SK-N-MC (cell line): ENCODE results near the gene VPS13A.

Source experiments
- DNase-seq: peaks from one replicate; pipeline ENCODE4 v3.0.0-alpha.2; 2011; ENCODE audit warnings: low read depth, low spot score
- H3K27ac ChIP-seq: fragments of 200-600 bp; sonication (generic); 2 replicates; pipeline ENCODE4 v1.5.1; 2016; ENCODE audit warnings: mixed run types
- H3K36me3 ChIP-seq: fragments of 200-600 bp; sonication (generic); 2 replicates; pipeline ENCODE4 v1.6.1; 2017; ENCODE audit warnings: antibody characterized with exemption, low read length, mixed read lengths; ENCODE audit not compliant: insufficient read depth
- H3K4me3 ChIP-seq: fragments of 200-600 bp; sonication (generic); 2 replicates; pipeline ENCODE4 v1.5.1; 2016
- H3K9ac ChIP-seq: fragments of 200-600 bp; sonication (generic); 2 replicates; pipeline ENCODE4 v1.8.0; 2017; ENCODE audit warnings: mixed run types, mixed read lengths; ENCODE audit not compliant: insufficient read length
- H3K9me3 ChIP-seq: fragments of 200-600 bp; sonication (generic); 2 replicates; pipeline ENCODE4 v1.6.1; 2017; ENCODE audit warnings: low read depth, mild to moderate bottlenecking, antibody characterized with exemption, low read length, moderate library complexity, mixed read lengths
- EZH2 ChIP-seq: fragments of 200-600 bp; sonication (generic); IDR thresholded peaks from one replicate; pipeline ENCODE4 v1.6.1; 2017; ENCODE audit warnings: antibody characterized with exemption
- FOXP2 ChIP-seq: optimal IDR thresholded peaks from 2 replicates; pipeline ENCODE3; 2011; ENCODE audit warnings: mild to moderate bottlenecking, moderate library complexity; ENCODE audit not compliant: insufficient read depth; ENCODE audit errors: extremely low read length, control extremely low read depth
- POLR2AphosphoS5 ChIP-seq: IDR thresholded peaks from 2 replicates; pipeline ENCODE4 v1.6.1; 2012; ENCODE audit warnings: mild to moderate bottlenecking, low read depth, low read length, borderline replicate concordance

Gene VPS13A

GRCh38 chr9:77293949-77294348 lies 116.6 kb downstream of the VPS13A start:
- no peaks in the 10 kb centered on the region for H3K9me3 ChIP-seq
- TF ChIP-seq POLR2AphosphoS5 (no peak), EZH2 (no peak), FOXP2 (no peak)
- H3K4me3 ChIP-seq, result no peak overlapping the region
- no peaks in the 10 kb centered on the region for H3K36me3 ChIP-seq
- no peak for DNase-seq
- no peak overlapping the region for H3K9ac ChIP-seq
- no peak overlapping the region for H3K27ac ChIP-seq

- Histone ChIP-seq H3K27ac (no peak overlapping the region), H3K36me3 (no peaks in the 10 kb centered on the region), H3K9me3 (no peaks in the 10 kb centered on the region), H3K4me3 (no peak overlapping the region), H3K9ac (no peak overlapping the region)
- DNase-seq, result no peak
- no peak for TF ChIP-seq FOXP2
- TF ChIP-seq EZH2, result no peak
- TF ChIP-seq POLR2AphosphoS5, result no peak
Observed at GRCh38 chr9:77304543-77304942, 127.2 kb downstream of the VPS13A start.

DNA sequence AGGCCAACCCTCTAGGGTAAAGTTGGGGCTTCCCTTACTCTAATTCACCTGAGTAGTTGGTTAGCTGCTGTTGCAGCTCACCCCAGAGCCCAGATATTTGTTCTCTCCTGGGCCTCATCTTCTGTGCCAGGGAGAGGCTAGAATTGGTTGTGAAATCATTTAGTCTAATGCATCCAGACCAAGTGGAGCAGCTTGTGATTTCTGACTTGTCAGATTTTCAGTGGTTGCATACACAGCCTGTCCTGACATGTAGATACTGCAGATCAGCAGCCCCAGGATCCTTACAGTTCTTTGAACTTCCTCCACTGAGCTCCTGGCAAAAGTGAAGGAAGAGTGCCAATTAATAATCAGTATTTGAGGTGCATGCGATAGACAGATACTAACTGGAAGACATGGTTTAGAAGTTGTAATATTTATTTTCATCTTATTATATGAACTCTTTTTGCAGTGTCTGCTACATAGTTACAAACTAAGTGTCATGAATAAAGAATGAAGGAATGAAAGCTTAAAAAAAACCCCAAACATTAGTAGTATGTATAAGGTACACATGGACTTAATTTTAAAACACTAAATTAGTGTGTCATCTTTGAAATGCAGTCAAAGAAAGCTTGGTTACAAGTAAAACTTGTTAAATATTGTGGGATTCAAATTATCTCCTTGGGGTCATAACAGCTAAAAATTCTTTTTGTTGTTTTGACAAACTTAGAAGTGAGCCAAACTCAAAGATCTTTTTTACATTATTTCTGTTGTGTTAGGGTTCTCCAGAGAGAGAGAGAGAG lies 128.5 kb downstream of the VPS13A start:
- TF ChIP-seq FOXP2, result no peak
- TF ChIP-seq EZH2, result no peak
- TF ChIP-seq POLR2AphosphoS5, result no peak
- no peak overlapping the region for H3K4me3 ChIP-seq
- DNase-seq, result no peak
- no peaks in the 10 kb centered on the region for H3K9me3 ChIP-seq
- H3K9ac ChIP-seq, result no peak overlapping the region
- peak overlapping the region; percentile 35 for H3K27ac ChIP-seq
- no peaks in the 10 kb centered on the region for H3K36me3 ChIP-seq

GRCh38 chr9:77307166-77307565 lies 129.8 kb downstream of the VPS13A start:
- Histone ChIP-seq H3K9ac (no peak overlapping the region), H3K9me3 (no peaks in the 10 kb centered on the region), H3K4me3 (no peak overlapping the region), H3K36me3 (0 out of 2 replicates have a peak, but pooled peaks cover 3% of the 10 kb centered on the region), H3K27ac (no peak overlapping the region)
- no peak for DNase-seq
- TF ChIP-seq POLR2AphosphoS5 (no peak), FOXP2 (no peak), EZH2 (no peak)

- H3K36me3 ChIP-seq, result peaks cover 7% of the 10 kb centered on the region; the same call in 1 of the 2 replicates
- no peaks in the 10 kb centered on the region for H3K9me3 ChIP-seq
- no peak overlapping the region for H3K9ac ChIP-seq
- no peak overlapping the region for H3K27ac ChIP-seq
- TF ChIP-seq EZH2 (no peak), POLR2AphosphoS5 (no peak), FOXP2 (no peak)
- DNase-seq, result no peak
- H3K4me3 ChIP-seq, result no peak overlapping the region
Observed at GRCh38 chr9:77316058-77316457, 138.7 kb downstream of the VPS13A start.

DNA sequence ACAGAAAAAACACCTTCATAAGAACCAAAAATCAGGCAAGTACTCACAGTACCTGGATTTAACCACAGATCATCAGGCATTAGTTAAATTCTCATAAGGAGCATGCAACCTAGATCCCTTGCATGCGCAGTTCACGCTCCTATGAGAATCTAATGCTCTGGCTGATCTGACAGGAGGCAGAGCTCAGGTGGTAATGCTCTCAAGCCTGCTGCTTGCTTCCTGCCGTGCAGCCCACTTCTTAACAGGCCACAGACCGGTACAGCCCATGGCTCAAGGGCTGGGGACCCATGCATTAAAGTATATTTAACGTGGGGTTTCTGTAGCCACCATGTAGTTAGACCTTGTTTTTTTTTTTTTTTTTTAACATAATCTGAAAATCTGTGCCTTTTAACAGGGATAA lies 147.7 kb downstream of the VPS13A start:
- Histone ChIP-seq H3K36me3 (peaks cover 12% of the 10 kb centered on the region), H3K9ac (no peak overlapping the region), H3K4me3 (no peak overlapping the region), H3K27ac (no peak overlapping the region), H3K9me3 (no peaks in the 10 kb centered on the region)
- TF ChIP-seq POLR2AphosphoS5, result no peak
- TF ChIP-seq EZH2, result no peak
- no peak for TF ChIP-seq FOXP2
- no peak for DNase-seq

GRCh38 chr9:77328102-77328501 lies 150.8 kb downstream of the VPS13A start:
- Histone ChIP-seq H3K4me3 (no peak overlapping the region), H3K27ac (no peak overlapping the region), H3K36me3 (peaks cover 3% of the 10 kb centered on the region; the same call in 1 of the 2 replicates), H3K9ac (no peak overlapping the region), H3K9me3 (no peaks in the 10 kb centered on the region)
- DNase-seq, result no peak
- no peak for TF ChIP-seq POLR2AphosphoS5
- TF ChIP-seq EZH2, result no peak
- TF ChIP-seq FOXP2, result no peak

- Histone ChIP-seq H3K4me3 (no peak overlapping the region), H3K27ac (no peak overlapping the region), H3K9ac (no peak overlapping the region), H3K36me3 (peaks cover 6% of the 10 kb centered on the region; the same call in 1 of the 2 replicates), H3K9me3 (no peaks in the 10 kb centered on the region)
- no peak for TF ChIP-seq EZH2
- no peak for TF ChIP-seq POLR2AphosphoS5
- TF ChIP-seq FOXP2, result no peak
- no peak for DNase-seq
Observed at GRCh38 chr9:77370064-77370463, 192.7 kb downstream of the VPS13A start.

- Histone ChIP-seq H3K36me3 (peaks cover 6% of the 10 kb centered on the region; the same call in 1 of the 2 replicates), H3K9ac (no peak overlapping the region), H3K9me3 (no peaks in the 10 kb centered on the region), H3K4me3 (no peak overlapping the region), H3K27ac (no peak overlapping the region)
- TF ChIP-seq POLR2AphosphoS5, result no peak
- TF ChIP-seq FOXP2, result no peak
- TF ChIP-seq EZH2, result no peak
- no peak for DNase-seq
Observed at GRCh38 chr9:77374266-77374665, 196.9 kb downstream of the VPS13A start.
